Gastroesophageal sphincter (tissue), 3 donors: Measurements from ENCODE around the gene KRTAP5-8.
"Not testable (repeated sequence)": the region's sequence is repeated elsewhere in the genome, so short reads cannot be mapped to it uniquely, and the experiment has no call there.

Source experiments
- POLR2A ChIP-seq, 2 donors: fragments of 450-650 bp; IDR thresholded peaks; one replicate each; pipeline ENCODE4 v1.6.1; 2017; ENCODE audit warnings: antibody characterized with exemption in 2 of 2, mild to moderate bottlenecking in 2 of 2, moderate library complexity in 1 of 2
- POLR2AphosphoS5 ChIP-seq: sonication (generic); formaldehyde crosslinking; IDR thresholded peaks from one replicate; pipeline ENCODE4 v1.6.1; 2017; ENCODE audit warnings: antibody characterized with exemption
- TF ChIP-seq, protein P1 (sequence below), 4 experiments: fragments of 200-600 bp in 2 of 4; fragments of 450-650 bp in 2 of 4; sonication (generic) in 1 of 4; IDR thresholded peaks; one replicate each; pipeline ENCODE4 v1.5.1; 2017 to 2019; ENCODE audit warnings: antibody characterized with exemption in 4 of 4, mild to moderate bottlenecking in 2 of 4, moderate library complexity in 2 of 4

DNA sequence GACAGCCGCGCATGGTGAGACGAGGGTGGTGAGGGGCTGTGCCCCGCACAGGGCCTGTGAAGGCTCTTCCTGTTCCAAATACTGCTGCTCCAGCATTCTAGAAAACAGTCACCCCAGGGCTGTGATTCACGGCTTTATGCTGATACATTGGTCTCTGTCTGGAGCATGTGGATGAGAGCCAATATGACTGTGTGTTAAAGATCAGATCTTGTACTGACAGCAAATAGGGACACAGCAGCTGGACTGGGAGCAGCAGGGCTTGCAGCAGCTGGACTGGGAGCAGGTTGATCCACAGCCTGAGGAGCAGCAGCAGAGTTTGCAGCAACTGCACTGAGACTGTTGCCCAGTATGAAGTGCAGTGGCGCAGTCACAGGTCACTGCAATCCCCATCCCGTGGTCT, 41.7 kb downstream of the KRTAP5-8 start:
- TF ChIP-seq, protein P1, sequence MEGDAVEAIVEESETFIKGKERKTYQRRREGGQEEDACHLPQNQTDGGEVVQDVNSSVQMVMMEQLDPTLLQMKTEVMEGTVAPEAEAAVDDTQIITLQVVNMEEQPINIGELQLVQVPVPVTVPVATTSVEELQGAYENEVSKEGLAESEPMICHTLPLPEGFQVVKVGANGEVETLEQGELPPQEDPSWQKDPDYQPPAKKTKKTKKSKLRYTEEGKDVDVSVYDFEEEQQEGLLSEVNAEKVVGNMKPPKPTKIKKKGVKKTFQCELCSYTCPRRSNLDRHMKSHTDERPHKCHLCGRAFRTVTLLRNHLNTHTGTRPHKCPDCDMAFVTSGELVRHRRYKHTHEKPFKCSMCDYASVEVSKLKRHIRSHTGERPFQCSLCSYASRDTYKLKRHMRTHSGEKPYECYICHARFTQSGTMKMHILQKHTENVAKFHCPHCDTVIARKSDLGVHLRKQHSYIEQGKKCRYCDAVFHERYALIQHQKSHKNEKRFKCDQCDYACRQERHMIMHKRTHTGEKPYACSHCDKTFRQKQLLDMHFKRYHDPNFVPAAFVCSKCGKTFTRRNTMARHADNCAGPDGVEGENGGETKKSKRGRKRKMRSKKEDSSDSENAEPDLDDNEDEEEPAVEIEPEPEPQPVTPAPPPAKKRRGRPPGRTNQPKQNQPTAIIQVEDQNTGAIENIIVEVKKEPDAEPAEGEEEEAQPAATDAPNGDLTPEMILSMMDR (IDR thresholded peaks at IDR 0.05): not testable (repeated sequence)
- not testable (repeated sequence) for TF ChIP-seq POLR2A (IDR thresholded peaks at IDR 0.05); POLR2AphosphoS5
